ENCODE data around the gene OR10D3. TPM values are rescaled to one million over a fixed set of nuclear protein-coding genes. Genes with fewer than 3 reads are reported as not detected.
A peak's percentile ranks its signal among the peaks of the same experiment; 100 is the strongest.

The OR10D3 gene
- total RNA-seq, 1 donor from 2014 or later, result not detected

GRCh38 chr11:124207102-124207792, 24.1 kb downstream of the OR10D3 start:
- TF ChIP-seq, protein P1, sequence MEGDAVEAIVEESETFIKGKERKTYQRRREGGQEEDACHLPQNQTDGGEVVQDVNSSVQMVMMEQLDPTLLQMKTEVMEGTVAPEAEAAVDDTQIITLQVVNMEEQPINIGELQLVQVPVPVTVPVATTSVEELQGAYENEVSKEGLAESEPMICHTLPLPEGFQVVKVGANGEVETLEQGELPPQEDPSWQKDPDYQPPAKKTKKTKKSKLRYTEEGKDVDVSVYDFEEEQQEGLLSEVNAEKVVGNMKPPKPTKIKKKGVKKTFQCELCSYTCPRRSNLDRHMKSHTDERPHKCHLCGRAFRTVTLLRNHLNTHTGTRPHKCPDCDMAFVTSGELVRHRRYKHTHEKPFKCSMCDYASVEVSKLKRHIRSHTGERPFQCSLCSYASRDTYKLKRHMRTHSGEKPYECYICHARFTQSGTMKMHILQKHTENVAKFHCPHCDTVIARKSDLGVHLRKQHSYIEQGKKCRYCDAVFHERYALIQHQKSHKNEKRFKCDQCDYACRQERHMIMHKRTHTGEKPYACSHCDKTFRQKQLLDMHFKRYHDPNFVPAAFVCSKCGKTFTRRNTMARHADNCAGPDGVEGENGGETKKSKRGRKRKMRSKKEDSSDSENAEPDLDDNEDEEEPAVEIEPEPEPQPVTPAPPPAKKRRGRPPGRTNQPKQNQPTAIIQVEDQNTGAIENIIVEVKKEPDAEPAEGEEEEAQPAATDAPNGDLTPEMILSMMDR (IDR thresholded peaks at IDR 0.05), result no peak
- Histone ChIP-seq H3K27ac (no peak overlapping the region), H3K27me3 (no peaks in the 10 kb centered on the region), H3K36me3 (no peaks in the 10 kb centered on the region), H3K4me1 (no peaks in the 10 kb centered on the region), H3K9me3 (no peaks in the 10 kb centered on the region), H3K4me3 (no peak overlapping the region)
- DNase-seq (no peak), ATAC-seq (peak; percentile 43)
- intact Hi-C loops (cut with DNase I), result no loop called here

- DNase-seq (no peak), ATAC-seq (peak; percentile 19)
- Histone ChIP-seq H3K27me3 (no peaks in the 10 kb centered on the region), H3K9me3 (no peaks in the 10 kb centered on the region), H3K4me3 (no peak overlapping the region), H3K36me3 (no peaks in the 10 kb centered on the region), H3K27ac (no peak overlapping the region), H3K4me1 (no peaks in the 10 kb centered on the region)
- intact Hi-C loops (cut with DNase I), result no loop called here
- TF ChIP-seq, protein P1 (IDR thresholded peaks at IDR 0.05), result no peak
These were observed 26.7 kb downstream of the OR10D3 start for GRCh38 chr11:124209824-124210357.

- H3K27me3 ChIP-seq, result no peaks in the 10 kb centered on the region
- DNase-seq (no peak), ATAC-seq (peak; percentile 24)
- intact Hi-C loops (cut with DNase I), result no loop called here
- TF ChIP-seq, protein P1 (IDR thresholded peaks at IDR 0.05), result no peak
- H3K36me3 ChIP-seq, result no peaks in the 10 kb centered on the region
- H3K27ac ChIP-seq, result no peak overlapping the region
- H3K4me3 ChIP-seq, result no peak overlapping the region
- no peaks in the 10 kb centered on the region for H3K9me3 ChIP-seq
- no peaks in the 10 kb centered on the region for H3K4me1 ChIP-seq
These were observed 27.3 kb downstream of the OR10D3 start for GRCh38 chr11:124210421-124210820.

- TF ChIP-seq, protein P1 (IDR thresholded peaks at IDR 0.05), result no peak
- intact Hi-C loops (cut with DNase I), result no loop called here
- ATAC-seq (no peak), DNase-seq (no peak)
- no peaks in the 10 kb centered on the region for H3K27me3 ChIP-seq
- no peaks in the 10 kb centered on the region for H3K4me1 ChIP-seq
- no peaks in the 10 kb centered on the region for H3K36me3 ChIP-seq
- no peaks in the 10 kb centered on the region for H3K9me3 ChIP-seq
- no peak overlapping the region for H3K4me3 ChIP-seq
- H3K27ac ChIP-seq, result no peak overlapping the region
These were observed 28.2 kb downstream of the OR10D3 start for GRCh38 chr11:124211321-124211720.

DNA sequence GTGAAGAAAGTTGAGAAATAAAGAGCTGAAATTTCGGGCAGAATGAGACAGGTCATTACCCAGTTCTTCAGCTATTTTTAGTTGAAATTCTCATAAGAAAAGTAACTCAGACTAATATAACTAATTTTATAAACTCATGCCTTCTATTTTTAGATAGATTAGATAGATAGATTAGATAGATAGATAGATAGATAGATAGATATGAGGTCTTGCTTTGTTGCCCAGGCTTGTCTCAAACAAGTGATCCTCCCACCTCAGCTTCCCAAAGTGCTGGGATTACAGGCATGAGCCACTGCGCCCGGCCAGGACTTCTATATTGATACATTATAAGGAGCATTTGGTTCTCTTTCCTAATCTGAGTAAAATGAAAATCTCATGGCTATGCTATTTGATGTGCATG, 30.9 kb downstream of the OR10D3 start:
- no peak overlapping the region for H3K27ac ChIP-seq
- TF ChIP-seq, protein P1 (IDR thresholded peaks at IDR 0.05), result no peak
- H3K36me3 ChIP-seq, result no peaks in the 10 kb centered on the region
- intact Hi-C loops (cut with DNase I), result no loop called here
- H3K4me3 ChIP-seq, result no peak overlapping the region
- H3K27me3 ChIP-seq, result no peaks in the 10 kb centered on the region
- no peaks in the 10 kb centered on the region for H3K4me1 ChIP-seq
- H3K9me3 ChIP-seq, result no peaks in the 10 kb centered on the region
- DNase-seq (no peak), ATAC-seq (no peak)
